Esophagus muscularis mucosa (tissue), 4 donors: ENCODE data around the gene MSI2.

ENCODE experiments used
- EP300 ChIP-seq: sonication (generic); formaldehyde crosslinking; IDR thresholded peaks from one replicate; pipeline ENCODE4 v1.6.1; 2017; ENCODE audit warnings: antibody characterized with exemption
- POLR2A ChIP-seq: fragments of 450-650 bp; IDR thresholded peaks from one replicate; pipeline ENCODE4 v1.6.1; 2017; ENCODE audit warnings: antibody characterized with exemption, moderate library complexity, mild to moderate bottlenecking, low read depth
- POLR2AphosphoS5 ChIP-seq, 2 donors: sonication (generic); formaldehyde crosslinking; IDR thresholded peaks; one replicate each; pipeline ENCODE4 v1.6.1; 2017; ENCODE audit warnings: antibody characterized with exemption in 2 of 2
- TF ChIP-seq, protein P1 (sequence below), 3 experiments: fragments of 200-600 bp in 2 of 3; fragments of 450-650 bp in 1 of 3; sonication (generic) in 2 of 3; IDR thresholded peaks; one replicate each; pipeline ENCODE4 v1.5.1; 2017 to 2019; ENCODE audit warnings: antibody characterized with exemption in 3 of 3, mild to moderate bottlenecking in 2 of 3, moderate library complexity in 1 of 3

DNA sequence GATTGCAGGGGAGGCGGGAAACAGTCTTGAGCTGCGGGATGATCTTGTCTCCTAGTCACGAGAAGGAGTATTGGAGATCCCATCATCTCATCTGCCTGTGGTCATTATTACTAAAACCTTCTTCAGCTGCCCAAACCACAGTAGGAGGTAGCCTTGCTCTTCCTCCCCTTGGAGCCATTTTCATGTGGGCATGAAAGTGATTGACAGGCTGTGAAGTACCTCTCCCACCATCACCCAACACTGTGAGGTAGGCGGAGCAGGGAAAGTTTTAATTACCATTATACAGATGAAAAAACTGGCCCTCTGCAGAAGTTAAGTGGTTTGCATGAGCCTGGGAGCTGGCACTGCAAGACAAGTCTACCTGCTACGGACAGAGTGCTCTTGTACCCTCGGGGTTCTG, 237.3 kb downstream of the MSI2 start:
- TF ChIP-seq, protein P1, sequence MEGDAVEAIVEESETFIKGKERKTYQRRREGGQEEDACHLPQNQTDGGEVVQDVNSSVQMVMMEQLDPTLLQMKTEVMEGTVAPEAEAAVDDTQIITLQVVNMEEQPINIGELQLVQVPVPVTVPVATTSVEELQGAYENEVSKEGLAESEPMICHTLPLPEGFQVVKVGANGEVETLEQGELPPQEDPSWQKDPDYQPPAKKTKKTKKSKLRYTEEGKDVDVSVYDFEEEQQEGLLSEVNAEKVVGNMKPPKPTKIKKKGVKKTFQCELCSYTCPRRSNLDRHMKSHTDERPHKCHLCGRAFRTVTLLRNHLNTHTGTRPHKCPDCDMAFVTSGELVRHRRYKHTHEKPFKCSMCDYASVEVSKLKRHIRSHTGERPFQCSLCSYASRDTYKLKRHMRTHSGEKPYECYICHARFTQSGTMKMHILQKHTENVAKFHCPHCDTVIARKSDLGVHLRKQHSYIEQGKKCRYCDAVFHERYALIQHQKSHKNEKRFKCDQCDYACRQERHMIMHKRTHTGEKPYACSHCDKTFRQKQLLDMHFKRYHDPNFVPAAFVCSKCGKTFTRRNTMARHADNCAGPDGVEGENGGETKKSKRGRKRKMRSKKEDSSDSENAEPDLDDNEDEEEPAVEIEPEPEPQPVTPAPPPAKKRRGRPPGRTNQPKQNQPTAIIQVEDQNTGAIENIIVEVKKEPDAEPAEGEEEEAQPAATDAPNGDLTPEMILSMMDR (IDR thresholded peaks at IDR 0.05) = no peak
- TF ChIP-seq POLR2AphosphoS5 (IDR thresholded peaks at IDR 0.05) (no peak), POLR2A (no peak), EP300 (no peak)
